ENCODE measurements around the gene STK17A.

GRCh38 chr7:43669286-43670081 lies 86.6 kb downstream of the STK17A start:
- TF ChIP-seq CTCF (IDR thresholded peaks at IDR 0.05; ENCODE audit: control extremely low read depth in 1 of 3, insufficient read depth in 1 of 3, low read depth in 1 of 3, low read length in 3 of 3) (no peak), RNF2 (IDR thresholded peaks at IDR 0.05; ENCODE audit: borderline replicate concordance, low read depth, low read length, missing control alignments, poor library complexity, severe bottlenecking) (no peak), MAX (IDR thresholded peaks at IDR 0.05) (no peak), GABPA (IDR thresholded peaks at IDR 0.05; ENCODE audit: borderline replicate concordance, insufficient read depth, low read length) (no peak), NANOG (IDR thresholded peaks at IDR 0.05; ENCODE audit: insufficient read depth, low read depth, low read length, poor library complexity, severe bottlenecking) (peak; percentile 19), RFX5 (IDR thresholded peaks at IDR 0.05; ENCODE audit: borderline replicate concordance, low read depth, low read length) (no peak), SAP30 (IDR thresholded peaks at IDR 0.05; ENCODE audit: insufficient read depth, insufficient replicate concordance, low read length) (no peak), EZH2 (IDR thresholded peaks at IDR 0.05; ENCODE audit: low read depth, low read length, severe bottlenecking) (no peak)
